Neural cell (in vitro differentiated cells): Measurements from ENCODE around the gene ZNF106.

Experiments used
- CTCF ChIP-seq: fragments of 450-650 bp; IDR thresholded peaks from 2 replicates; pipeline ENCODE4 v1.5.1; 2014; ENCODE audit warnings: antibody characterized with exemption, mild to moderate bottlenecking, moderate library complexity; ENCODE audit not compliant: poor library complexity, severe bottlenecking
- EZH2 ChIP-seq: fragments of 200-600, 300-800 bp; shearing (Covaris generic), sonication (generic); IDR thresholded peaks from 2 replicates; pipeline ENCODE4 v1.6.1; 2014; ENCODE audit warnings: antibody characterized with exemption, low read length, borderline replicate concordance, mild to moderate bottlenecking; ENCODE audit not compliant: insufficient read depth, poor library complexity, severe bottlenecking
- POLR2AphosphoS5 ChIP-seq: IDR thresholded peaks from 2 replicates; pipeline ENCODE4 v1.6.1; 2012
- SMC3 ChIP-seq: fragments of 450-650 bp; conservative IDR thresholded peaks from 2 replicates; pipeline ENCODE4 v1.6.1; 2014; ENCODE audit warnings: antibody characterized with exemption, mild to moderate bottlenecking, moderate library complexity; ENCODE audit not compliant: poor library complexity

GRCh38 chr15:42444415-42445063, 46.4 kb downstream of the ZNF106 start:
- TF ChIP-seq POLR2AphosphoS5 (no peak), CTCF (no peak), EZH2 (no peak), SMC3 (no peak)
